GM19328 (cell line): ENCODE measurements around the gene POC1A.

Experiments
- ATAC-seq: cut with Tn5 transposase; IDR thresholded peaks from one replicate; pipeline ENCODE4 v1.9.1; 2021; ENCODE audit warnings: mild to moderate bottlenecking, moderate library complexity; ENCODE audit not compliant: unreplicated experiment

POC1A gene

DNA sequence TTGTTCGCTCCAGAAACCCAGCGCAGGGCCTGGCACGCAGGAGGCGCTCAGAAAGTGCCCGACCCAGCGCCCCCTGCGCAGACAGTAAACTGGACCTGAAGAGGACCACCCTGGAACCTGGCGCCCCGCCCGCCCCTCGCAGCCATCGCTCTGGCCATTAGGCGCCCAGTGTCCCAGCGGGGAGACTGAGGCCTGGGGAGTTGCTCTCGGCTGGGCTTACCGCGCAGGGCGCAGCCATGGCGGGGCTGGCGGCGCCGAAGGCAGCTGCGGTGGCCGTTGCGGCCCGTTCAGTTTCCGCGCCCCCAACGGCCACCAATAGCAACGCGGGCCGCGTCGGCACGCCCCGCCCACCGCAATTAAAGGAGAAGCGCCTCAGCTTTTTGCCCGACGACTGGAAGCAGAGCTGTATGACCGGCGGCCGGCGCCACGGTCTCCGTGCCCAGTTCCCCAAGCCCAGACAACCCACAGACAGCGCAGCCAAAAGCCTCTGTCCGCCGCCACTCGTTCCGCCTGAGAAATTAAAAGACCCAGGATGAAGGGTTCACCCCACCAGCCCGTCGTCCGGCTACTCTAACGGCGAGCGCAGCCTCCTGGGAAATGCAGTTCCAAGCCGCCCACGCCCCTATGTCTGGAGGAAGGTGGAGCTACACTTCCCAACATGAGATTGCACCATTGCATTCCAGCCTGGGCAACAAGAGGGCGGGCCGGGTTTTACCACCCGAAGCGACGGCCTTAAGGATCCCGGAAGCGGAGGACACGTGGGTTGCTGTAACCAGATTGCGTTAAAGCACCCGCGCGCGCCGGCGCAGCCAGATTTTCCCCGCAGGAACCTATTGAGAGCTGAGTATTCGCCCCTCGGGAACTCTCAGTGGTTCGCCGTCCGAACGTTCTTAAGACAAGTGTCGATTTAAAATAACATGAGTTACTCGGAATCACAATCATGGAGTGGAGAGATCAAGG is at the start of gene POC1A:
Gene POC1A (minus strand): TSS at position 289 of the 960 bp plus-strand sequence. CDS start 51 bp downstream, at position 238.
- peak; percentile 76 for ATAC-seq

GRCh38 chr3:52203701-52204100 is 49.5 kb upstream of the POC1A start:
- ATAC-seq = no peak

GRCh38 chr3:52202384-52203077 is 48.3 kb upstream of the POC1A start:
- no peak for ATAC-seq

GRCh38 chr3:52200981-52201679 is 46.9 kb upstream of the POC1A start:
- no peak for ATAC-seq

DNA sequence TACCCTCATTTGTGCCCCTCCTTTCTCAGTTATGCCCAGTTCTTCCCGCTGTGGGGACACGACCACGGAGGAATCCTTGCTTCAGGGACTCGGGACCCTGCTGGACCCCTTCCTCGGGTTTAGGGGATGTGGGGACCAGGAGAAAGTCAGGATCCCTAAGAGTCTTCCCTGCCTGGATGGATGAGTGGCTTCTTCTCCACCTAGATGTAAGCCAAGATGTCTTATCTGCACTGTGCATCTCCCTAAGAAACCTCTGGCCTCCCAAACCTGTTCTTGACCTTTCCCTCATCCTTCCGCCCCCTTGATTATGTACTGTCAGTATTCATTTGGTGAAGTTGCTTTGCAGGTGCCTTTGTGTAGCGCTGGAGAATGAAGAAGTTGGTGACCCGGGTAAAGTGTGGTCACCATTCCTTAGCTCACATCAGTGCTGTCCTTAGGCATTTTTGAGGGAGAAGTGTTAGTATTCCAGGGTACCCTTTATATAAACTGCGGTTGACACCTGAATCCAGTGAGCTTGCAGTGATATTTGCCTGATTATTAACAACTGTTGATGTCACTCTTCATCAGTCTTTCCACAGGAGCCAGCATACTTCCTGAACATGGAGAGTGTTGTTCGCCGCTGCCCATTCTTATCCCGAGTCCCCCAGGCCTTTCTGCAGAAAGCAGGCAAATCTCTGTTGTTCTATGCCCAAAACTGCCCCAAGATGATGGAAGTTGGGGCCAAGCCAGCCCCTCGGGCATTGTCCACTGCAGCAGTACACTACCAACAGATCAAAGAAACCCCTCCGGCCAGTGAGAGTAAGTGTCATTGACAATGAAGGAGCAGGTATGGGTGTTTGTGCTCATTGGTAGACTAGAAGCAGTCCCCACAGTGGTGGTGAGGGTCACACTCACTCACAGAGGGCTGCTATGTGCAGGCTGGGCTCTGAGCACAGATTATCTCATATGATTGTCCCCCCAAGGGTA is 44.7 kb upstream of the POC1A start:
- no peak for ATAC-seq

GRCh38 chr3:52197842-52198625 is 43.8 kb upstream of the POC1A start, which contains the start of gene ALAS1:
Gene ALAS1 (plus strand): TSS chr3:52198160. CDS start chr3:52199242, 1,082 bp downstream.
- peak; percentile 68 for ATAC-seq

DNA sequence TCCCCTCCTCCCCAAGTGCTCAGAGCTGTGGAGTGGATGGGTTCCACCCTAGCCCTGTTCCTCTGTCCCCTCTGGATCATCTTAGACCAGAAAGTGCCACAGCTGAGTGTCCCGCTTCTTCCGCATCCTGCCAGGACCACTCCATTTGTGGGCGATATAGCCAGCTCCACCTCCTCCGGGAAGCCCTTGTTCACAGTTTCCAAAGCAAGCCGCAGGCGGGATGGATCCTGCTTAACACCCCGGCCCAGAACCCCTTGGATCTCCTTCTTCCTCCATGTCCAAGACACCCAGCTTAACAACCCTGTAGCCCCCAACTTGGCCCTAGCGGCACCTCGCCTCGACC is 43.2 kb upstream of the POC1A start:
- peak; percentile 19 for ATAC-seq

GRCh38 chr3:52196977-52197376 is 42.8 kb upstream of the POC1A start:
- no peak for ATAC-seq

GRCh38 chr3:52195823-52196331 is 41.7 kb upstream of the POC1A start:
- no peak for ATAC-seq

DNA sequence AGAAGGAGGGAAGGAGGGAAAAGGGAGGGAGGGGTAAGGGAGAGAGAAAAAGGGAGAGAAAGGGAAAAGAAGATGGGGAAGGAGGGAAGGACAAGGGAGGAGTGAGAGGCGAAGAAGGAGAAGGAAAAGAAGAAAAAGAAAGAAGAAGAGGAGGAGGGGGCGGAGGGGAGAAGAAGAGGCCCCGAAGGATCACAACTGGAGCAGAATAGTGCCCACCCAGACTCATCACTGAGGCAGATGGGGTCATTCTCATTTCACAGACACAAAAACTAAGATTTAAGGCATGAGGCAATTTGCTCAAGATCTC is 41.0 kb upstream of the POC1A start:
- ATAC-seq = no peak

DNA sequence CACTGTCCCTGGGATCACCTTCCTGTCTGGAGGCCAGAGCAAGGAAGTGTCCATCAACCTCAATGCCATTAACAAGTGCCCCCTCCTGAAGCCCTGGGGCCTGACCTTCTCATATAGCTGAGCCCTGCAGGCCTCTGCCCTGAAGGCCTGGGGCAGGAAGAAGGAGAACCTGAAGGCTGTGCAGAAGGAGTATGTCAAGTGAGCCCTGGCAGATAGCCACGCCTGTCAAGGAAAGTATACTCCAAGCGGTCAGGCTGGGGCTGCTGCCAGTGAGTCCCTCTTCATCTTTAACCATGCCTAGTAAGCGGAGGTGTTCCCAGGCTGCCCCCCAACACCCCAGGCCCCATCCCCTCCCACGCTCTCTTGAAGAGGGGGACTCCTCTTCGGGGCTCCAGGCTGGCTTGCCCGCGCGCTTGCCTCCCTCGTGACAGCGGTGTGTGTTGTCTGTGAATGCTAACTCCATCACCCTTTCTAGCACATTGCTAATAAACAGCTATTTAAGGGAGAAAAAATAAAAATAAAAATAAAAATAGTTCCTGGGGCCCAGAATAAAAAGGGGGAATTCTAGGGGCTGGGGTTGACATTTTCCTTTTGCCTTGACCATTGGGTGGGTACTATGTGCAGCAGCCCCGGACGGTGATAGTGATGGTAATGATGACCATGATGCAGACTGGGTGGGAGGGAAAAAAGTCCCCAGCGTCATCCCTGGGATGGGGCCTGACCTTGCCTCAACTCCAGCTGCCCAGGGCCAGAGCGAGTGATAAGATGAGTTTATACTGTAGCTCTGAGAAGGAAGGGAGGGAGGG is 40.5 kb upstream of the POC1A start:
- ATAC-seq = no peak

GRCh38 chr3:52193065-52193464 is 38.8 kb upstream of the POC1A start:
- no peak for ATAC-seq

DNA sequence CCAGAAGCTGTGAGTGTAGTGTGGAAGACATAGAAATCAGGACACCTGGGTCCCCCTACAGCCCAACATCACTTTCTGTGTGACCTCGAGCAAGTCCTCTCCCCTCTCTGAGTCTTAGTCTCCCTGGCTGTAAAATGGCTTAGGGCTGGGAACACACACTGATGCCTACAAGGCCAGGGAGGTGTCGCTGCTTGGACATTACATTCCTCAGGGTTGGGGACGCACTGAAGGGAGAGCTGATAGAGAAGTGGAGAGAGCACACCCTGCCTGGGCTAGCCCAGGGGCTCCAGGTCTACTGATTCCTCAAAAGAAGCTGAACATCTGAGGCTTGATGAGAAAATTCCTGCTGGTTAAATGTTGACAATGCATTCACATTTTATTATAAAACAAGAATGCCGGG is 37.4 kb upstream of the POC1A start:
- no peak for ATAC-seq

DNA sequence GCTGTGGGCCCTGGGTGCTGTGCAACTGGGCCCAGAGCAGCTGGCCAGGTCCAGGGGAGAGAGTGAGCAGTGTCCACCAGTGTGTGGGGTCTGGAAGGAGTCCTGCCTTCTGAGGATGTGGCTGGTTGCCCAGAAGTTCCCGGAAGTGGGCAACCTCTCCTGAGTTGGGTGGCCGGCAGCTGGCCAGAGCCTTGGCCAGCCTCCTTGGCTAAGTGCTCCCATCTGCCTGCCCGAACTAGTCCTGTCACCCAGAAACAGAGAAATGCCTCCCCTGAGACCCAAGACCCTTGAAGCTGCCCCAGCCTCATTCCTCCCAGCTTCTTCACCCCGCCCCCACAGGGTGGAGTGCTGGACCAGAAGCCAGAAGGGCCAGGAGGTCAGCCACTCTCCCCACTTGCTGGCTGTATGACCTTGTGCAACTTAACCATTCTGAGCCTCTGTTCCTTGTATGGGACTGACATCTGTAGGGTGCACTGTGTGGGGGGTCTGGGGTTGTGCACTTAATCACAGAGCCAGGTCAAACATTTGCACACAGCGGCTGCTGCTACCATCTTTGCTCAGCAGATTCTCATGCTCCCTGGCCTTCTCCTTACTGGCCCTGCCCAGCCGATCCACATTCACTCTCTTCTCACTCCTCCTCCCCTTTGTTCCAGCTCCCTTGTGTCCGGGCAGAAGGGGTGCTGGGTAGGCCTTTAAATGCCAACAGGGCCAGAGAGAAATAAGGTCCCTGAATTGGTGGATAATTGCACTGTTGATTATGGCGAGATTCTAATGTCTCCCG is 36.3 kb upstream of the POC1A start:
- no peak for ATAC-seq

DNA sequence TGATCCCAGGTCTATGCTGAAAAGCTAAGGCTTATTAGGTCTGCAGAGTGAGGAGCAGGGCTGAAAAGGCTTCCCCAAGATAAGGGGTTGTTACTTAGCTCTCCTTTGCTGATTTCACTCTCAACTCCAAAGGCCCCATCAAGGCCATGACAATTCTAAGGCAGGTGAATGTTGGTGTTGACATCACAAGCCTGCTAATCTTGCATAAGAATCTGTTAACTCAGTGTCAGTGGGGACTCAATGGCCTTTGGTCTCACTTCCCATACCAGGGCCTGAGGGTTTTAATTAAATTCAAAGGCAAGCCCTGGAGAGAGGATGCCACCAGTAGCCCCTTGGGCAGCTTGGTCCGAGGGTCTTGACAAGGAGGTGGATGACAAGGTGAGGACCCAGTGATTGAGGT is 34.3 kb upstream of the POC1A start:
- no peak for ATAC-seq

- no peak for ATAC-seq
Observed at GRCh38 chr3:52186729-52187128, 32.5 kb upstream of the POC1A start.

DNA sequence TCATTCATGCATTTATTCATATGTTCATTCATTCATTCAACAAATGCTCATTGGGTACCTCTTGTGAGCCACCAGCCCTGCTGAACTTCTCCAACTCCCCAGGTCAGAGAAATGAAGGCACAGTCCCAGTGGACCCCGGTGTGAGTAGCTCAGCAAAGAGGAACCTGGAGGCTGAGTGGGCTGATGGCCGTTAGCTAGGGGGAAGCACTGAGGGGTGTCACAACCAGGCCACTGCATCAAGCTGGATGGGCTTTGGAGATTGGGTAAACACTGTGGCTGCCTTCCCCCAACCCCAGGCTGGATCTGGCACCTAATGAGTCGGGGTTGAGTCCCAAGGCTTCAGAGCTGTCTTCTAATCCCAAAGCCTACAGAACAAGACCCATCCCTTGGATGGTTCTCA is 31.6 kb upstream of the POC1A start:
- ATAC-seq = no peak

GRCh38 chr3:52185311-52185710 is 31.1 kb upstream of the POC1A start:
- ATAC-seq = no peak
